ENCODE results near the gene CLDN34. TPM values are rescaled to one million over a fixed set of nuclear protein-coding genes. Genes with fewer than 3 reads are reported as not detected.

CLDN34 gene
- total RNA-seq, 1 donor from 2014 or later: 0.38 TPM

DNA sequence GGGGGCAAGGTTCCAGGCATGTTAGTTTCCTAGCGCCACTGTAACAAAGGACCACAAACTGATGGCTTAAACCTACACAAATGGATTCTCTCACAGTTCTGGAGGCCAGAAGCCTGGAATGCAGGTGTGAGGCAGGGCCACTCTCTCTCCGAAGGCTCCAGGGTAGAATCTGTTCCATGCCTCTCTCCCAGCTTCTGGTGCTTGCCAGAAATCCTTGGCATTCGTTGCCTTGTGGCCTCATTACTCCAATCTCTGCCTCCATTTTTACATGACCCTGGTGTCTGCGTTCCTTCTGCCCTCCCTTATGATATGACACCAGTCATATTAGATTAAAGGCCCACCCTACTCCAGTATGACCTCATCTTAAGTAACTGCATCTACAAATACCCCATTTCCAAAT, 39.6 kb downstream of the CLDN34 start:
- H3K4me1 Mint-ChIP-seq (ENCODE audit: low read depth): peaks cover 14% of the 10 kb centered on the region
- TF ChIP-seq, protein P1, sequence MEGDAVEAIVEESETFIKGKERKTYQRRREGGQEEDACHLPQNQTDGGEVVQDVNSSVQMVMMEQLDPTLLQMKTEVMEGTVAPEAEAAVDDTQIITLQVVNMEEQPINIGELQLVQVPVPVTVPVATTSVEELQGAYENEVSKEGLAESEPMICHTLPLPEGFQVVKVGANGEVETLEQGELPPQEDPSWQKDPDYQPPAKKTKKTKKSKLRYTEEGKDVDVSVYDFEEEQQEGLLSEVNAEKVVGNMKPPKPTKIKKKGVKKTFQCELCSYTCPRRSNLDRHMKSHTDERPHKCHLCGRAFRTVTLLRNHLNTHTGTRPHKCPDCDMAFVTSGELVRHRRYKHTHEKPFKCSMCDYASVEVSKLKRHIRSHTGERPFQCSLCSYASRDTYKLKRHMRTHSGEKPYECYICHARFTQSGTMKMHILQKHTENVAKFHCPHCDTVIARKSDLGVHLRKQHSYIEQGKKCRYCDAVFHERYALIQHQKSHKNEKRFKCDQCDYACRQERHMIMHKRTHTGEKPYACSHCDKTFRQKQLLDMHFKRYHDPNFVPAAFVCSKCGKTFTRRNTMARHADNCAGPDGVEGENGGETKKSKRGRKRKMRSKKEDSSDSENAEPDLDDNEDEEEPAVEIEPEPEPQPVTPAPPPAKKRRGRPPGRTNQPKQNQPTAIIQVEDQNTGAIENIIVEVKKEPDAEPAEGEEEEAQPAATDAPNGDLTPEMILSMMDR (IDR thresholded peaks at IDR 0.05; ENCODE audit: unreplicated experiment): no peak
- peaks cover 15% of the 10 kb centered on the region for H3K9me3 Mint-ChIP-seq (ENCODE audit: low read depth)
- H3K27me3 Mint-ChIP-seq: peaks cover 5% of the 10 kb centered on the region
- H3K4me3 Mint-ChIP-seq (ENCODE audit: low read depth): no peak overlapping the region
- H3K27ac Mint-ChIP-seq: no peak overlapping the region
- H3K36me3 Mint-ChIP-seq (ENCODE audit: insufficient read depth): no peaks in the 10 kb centered on the region
- no peak for DNase-seq (ENCODE audit: low spot score, unreplicated experiment)

DNA sequence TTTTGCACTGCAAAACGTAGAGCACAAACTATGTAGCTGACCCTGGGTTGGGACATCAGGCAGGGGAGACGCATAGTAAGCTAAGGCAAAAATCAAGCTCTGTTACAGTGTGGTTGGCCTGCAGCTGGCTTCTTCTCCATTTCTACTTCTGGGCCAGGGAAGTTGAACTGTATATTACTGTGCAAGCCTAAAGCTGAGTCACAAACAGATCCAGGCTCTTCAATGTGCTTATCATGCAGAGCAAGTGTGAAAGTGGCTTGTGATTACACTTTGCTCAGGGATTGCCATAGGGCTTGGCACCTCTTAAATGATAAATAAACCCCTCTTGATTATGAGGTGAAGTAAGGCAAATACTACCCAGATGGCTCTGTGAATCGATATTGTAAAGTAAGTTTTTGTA, 40.5 kb downstream of the CLDN34 start:
- Mint-ChIP-seq H3K4me3 (ENCODE audit: low read depth) (no peak overlapping the region), H3K36me3 (ENCODE audit: insufficient read depth) (no peaks in the 10 kb centered on the region), H3K27me3 (peaks cover 8% of the 10 kb centered on the region), H3K9me3 (ENCODE audit: low read depth) (peaks cover 15% of the 10 kb centered on the region), H3K4me1 (ENCODE audit: low read depth) (peaks cover 14% of the 10 kb centered on the region), H3K27ac (no peak overlapping the region)
- TF ChIP-seq, protein P1 (IDR thresholded peaks at IDR 0.05; ENCODE audit: unreplicated experiment): no peak
- DNase-seq (ENCODE audit: low spot score, unreplicated experiment): no peak

DNA sequence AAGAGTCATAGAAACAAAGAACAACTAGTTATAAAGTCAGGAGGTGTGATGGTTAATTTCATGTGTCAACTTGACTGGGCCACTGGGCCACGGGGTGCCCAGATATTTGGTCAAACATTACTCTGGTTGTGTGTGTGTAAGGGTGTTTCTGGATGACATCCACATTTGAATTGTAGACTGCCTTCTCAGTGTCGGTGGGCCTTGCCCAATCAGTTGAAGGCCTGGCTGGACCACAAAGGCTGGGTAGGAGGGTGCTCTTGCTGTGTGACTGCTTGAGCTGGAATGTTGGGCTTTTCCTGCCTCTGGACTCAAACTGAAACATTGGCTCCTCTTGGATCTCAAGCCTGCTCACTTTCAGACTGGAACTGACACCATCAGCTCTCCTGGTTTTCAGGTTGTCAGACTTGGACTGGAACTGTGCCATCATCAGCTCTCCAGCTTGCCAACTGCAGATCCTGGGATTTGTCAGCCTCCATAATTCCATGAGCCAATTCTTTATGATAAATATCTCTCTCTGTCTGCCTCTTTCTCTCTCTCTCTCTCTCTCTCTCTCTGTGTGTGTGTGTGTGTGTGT, 41.4 kb downstream of the CLDN34 start:
- Mint-ChIP-seq H3K4me3 (ENCODE audit: low read depth) (no peak overlapping the region), H3K36me3 (ENCODE audit: insufficient read depth) (no peaks in the 10 kb centered on the region), H3K27ac (no peak overlapping the region), H3K9me3 (ENCODE audit: low read depth) (peaks cover 20% of the 10 kb centered on the region), H3K27me3 (peaks cover 13% of the 10 kb centered on the region), H3K4me1 (ENCODE audit: low read depth) (peaks cover 14% of the 10 kb centered on the region)
- TF ChIP-seq, protein P1 (IDR thresholded peaks at IDR 0.05; ENCODE audit: unreplicated experiment): no peak
- no peak for DNase-seq (ENCODE audit: low spot score, unreplicated experiment)

DNA sequence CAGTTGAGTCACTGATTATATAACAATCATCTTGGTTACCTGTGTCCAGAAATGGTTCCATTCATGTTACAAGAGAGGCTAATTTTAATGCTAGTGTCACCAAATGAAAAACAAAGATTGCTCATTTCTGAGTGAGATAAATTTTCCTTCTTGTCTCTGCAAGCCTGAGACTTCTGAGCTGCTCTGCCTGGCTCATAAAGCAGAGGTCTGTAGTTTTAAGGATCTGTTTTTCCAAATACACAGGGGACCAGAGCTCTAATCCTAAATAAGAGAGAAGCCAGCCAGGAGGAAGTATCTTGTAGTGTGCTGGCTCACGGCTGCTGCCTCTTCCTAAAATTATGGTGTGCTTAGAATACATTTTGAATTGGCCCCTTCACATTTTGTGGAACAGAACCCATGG, 42.6 kb downstream of the CLDN34 start:
- no peak overlapping the region for H3K27ac Mint-ChIP-seq
- no peak for DNase-seq (ENCODE audit: low spot score, unreplicated experiment)
- H3K27me3 Mint-ChIP-seq: peaks cover 17% of the 10 kb centered on the region
- peaks cover 20% of the 10 kb centered on the region for H3K9me3 Mint-ChIP-seq (ENCODE audit: low read depth)
- no peaks in the 10 kb centered on the region for H3K36me3 Mint-ChIP-seq (ENCODE audit: insufficient read depth)
- TF ChIP-seq, protein P1 (IDR thresholded peaks at IDR 0.05; ENCODE audit: unreplicated experiment): no peak
- H3K4me3 Mint-ChIP-seq (ENCODE audit: low read depth): no peak overlapping the region
- H3K4me1 Mint-ChIP-seq (ENCODE audit: low read depth): peaks cover 11% of the 10 kb centered on the region

DNA sequence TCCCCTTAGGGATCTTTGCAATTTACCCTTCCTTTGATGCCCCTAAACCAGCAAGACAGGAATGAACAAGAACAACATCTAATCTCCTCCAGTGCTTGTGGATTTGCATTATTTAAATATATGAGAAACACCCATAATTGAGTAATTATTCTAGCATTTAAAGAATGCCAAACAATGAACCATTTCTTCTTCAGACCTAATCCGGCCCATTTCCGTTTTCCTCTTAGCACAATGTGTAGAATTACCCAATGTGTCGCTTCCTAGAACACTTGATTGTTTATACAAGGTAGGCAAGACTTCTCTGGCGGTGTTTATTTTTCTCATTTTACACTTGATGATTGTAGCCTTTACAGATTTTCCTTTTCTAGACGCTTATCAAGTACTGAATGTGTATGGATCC, 43.5 kb downstream of the CLDN34 start:
- Mint-ChIP-seq H3K27me3 (peaks cover 17% of the 10 kb centered on the region), H3K9me3 (ENCODE audit: low read depth) (peaks cover 13% of the 10 kb centered on the region), H3K4me3 (ENCODE audit: low read depth) (no peak overlapping the region), H3K4me1 (ENCODE audit: low read depth) (peaks cover 6% of the 10 kb centered on the region), H3K36me3 (ENCODE audit: insufficient read depth) (no peaks in the 10 kb centered on the region), H3K27ac (no peak overlapping the region)
- TF ChIP-seq, protein P1 (IDR thresholded peaks at IDR 0.05; ENCODE audit: unreplicated experiment): no peak
- no peak for DNase-seq (ENCODE audit: low spot score, unreplicated experiment)
